GM12878 (cell line): ENCODE results near the gene OR13C8.

ENCODE experiments used
- CTCF ChIP-seq, 3 experiments: IDR thresholded peaks in 2 of 3; conservative IDR thresholded peaks in 1 of 3; 2 replicates each; pipeline ENCODE4 v1.5.1; 2011; ENCODE audit warnings: low read depth in 3 of 3, low read length in 3 of 3, mild to moderate bottlenecking in 3 of 3, control low read depth in 2 of 3, moderate library complexity in 2 of 3, inconsistent platforms in 1 of 3, mixed read lengths in 1 of 3; ENCODE audit not compliant: control insufficient read depth in 2 of 3, insufficient read depth in 1 of 3; ENCODE audit errors: extremely low read depth in 1 of 3
- EGR1 ChIP-seq, 2 experiments: IDR thresholded peaks; 1 replicate in 1 of 2; 2 replicates in 1 of 2; pipeline ENCODE4 v1.6.1; 2011 to 2012; ENCODE audit warnings: low read depth in 2 of 2, low read length in 2 of 2, borderline replicate concordance in 1 of 2, mild to moderate bottlenecking in 1 of 2, moderate library complexity in 1 of 2
- GABPA ChIP-seq: IDR thresholded peaks from 2 replicates; pipeline ENCODE4 v1.6.1; 2014; ENCODE audit warnings: antibody characterized with exemption, low read depth, mild to moderate bottlenecking, inconsistent platforms
- PKNOX1 ChIP-seq: fragments of 450-650 bp; IDR thresholded peaks from 2 replicates; pipeline ENCODE4 v1.6.1; 2016; ENCODE audit warnings: mild to moderate bottlenecking
- YY1 ChIP-seq: IDR thresholded peaks from 2 replicates; pipeline ENCODE4 v1.6.1; 2011; ENCODE audit warnings: low read depth, mild to moderate bottlenecking, low read length
- ZNF207 ChIP-seq: fragments of 450-650 bp; IDR thresholded peaks from 2 replicates; pipeline ENCODE4 v1.6.1; 2014; ENCODE audit warnings: antibody characterized with exemption, mild to moderate bottlenecking, borderline replicate concordance
- TF ChIP-seq, protein P1 (sequence below): IDR thresholded peaks from 2 replicates; pipeline ENCODE4 v1.6.1; 2012; ENCODE audit warnings: low read depth, low read length, improper control_type of control experiment

DNA sequence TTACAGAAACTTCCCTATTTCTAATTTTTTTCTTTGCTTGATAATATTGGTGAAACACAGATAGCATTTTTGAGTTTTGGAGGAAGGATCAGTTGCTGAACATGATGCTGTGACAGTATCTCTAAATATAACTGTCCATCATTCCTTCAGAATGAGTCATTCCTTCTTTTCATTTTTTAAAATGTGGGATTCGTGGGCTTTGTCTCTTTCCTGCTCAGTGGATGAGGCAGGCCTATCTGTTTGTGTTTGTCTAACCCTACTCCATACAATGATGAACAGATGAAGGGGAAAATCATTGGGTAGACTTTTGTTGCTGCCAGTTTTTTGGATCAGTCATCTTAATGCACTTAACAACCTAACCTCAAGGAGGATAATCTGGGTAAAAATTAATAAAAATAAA is 15.7 kb upstream of the OR13C8 start:
- TF ChIP-seq ZNF207 (no peak), CTCF (IDR thresholded peaks at IDR 0.05 in 2 of 3, conservative IDR thresholded peaks at IDR 0.05 in 1 of 3; ENCODE audit: control insufficient read depth in 2 of 3, extremely low read depth in 1 of 3, insufficient read depth in 1 of 3, low read depth in 3 of 3, low read length in 3 of 3) (no peak), PKNOX1 (no peak), EGR1 (IDR thresholded peaks at IDR 0.05; ENCODE audit: borderline replicate concordance in 1 of 2, low read depth in 2 of 2, low read length in 2 of 2) (no peak), GABPA (no peak), YY1 (no peak)
- TF ChIP-seq, protein P1, sequence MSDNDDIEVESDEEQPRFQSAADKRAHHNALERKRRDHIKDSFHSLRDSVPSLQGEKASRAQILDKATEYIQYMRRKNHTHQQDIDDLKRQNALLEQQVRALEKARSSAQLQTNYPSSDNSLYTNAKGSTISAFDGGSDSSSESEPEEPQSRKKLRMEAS = no peak
